Ovary (tissue), 3 donors: ENCODE measurements around the gene OSBPL6.

Experiments
- EP300 ChIP-seq: sonication (generic); formaldehyde crosslinking; IDR thresholded peaks from one replicate; pipeline ENCODE4 v1.6.1; 2017; ENCODE audit warnings: antibody characterized with exemption
- POLR2A ChIP-seq: fragments of 450-650 bp; IDR thresholded peaks from one replicate; pipeline ENCODE4 v1.6.1; 2017; ENCODE audit warnings: antibody characterized with exemption, mild to moderate bottlenecking, moderate library complexity
- TF ChIP-seq, protein P1 (sequence below), 3 donors: fragments of 450-650 bp in 2 of 3; fragments of 200-600 bp in 1 of 3; IDR thresholded peaks; one replicate each; pipeline versions ENCODE4 v1.5.1 to v1.8.0; 2016 to 2022; ENCODE audit warnings: antibody characterized with exemption in 3 of 3, mild to moderate bottlenecking in 1 of 3
- donor health status: DM: no; HTN: no; CAD: no.

DNA sequence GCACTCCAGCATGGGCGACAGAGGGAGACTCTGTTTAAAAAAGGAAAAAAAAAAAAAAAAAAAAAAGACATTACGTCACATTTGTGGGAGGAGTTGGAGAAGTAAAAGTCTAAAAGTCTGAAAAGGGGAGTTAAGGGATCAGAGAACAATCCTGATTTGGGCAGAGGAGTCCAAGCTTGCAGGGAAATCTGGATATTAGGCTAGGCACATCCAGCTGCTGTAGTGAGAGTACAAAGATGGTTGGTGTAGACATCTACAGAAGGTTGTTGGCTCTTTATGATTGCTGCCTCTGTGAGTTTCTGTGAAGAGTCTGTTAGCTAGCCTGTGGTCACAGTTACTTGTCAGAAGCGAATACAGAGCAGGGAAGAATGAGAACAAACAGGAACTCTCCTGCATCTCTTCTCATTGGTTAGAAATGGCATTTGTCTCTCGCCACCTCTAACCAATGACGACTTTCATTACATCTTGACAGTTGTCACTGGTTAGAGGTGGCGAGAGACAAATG, 3.3 kb upstream of the OSBPL6 start:
- TF ChIP-seq, protein P1, sequence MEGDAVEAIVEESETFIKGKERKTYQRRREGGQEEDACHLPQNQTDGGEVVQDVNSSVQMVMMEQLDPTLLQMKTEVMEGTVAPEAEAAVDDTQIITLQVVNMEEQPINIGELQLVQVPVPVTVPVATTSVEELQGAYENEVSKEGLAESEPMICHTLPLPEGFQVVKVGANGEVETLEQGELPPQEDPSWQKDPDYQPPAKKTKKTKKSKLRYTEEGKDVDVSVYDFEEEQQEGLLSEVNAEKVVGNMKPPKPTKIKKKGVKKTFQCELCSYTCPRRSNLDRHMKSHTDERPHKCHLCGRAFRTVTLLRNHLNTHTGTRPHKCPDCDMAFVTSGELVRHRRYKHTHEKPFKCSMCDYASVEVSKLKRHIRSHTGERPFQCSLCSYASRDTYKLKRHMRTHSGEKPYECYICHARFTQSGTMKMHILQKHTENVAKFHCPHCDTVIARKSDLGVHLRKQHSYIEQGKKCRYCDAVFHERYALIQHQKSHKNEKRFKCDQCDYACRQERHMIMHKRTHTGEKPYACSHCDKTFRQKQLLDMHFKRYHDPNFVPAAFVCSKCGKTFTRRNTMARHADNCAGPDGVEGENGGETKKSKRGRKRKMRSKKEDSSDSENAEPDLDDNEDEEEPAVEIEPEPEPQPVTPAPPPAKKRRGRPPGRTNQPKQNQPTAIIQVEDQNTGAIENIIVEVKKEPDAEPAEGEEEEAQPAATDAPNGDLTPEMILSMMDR (IDR thresholded peaks at IDR 0.05): no peak
- no peak for TF ChIP-seq POLR2A
- TF ChIP-seq EP300: no peak
